HG03039 (cell line): ENCODE data around the gene EFNA5.

Source experiments
- ATAC-seq: cut with Tn5 transposase; IDR thresholded peaks from one replicate; pipeline ENCODE4 v1.9.1; 2021; ENCODE audit warnings: mild to moderate bottlenecking, moderate library complexity; ENCODE audit not compliant: unreplicated experiment

The EFNA5 gene

DNA sequence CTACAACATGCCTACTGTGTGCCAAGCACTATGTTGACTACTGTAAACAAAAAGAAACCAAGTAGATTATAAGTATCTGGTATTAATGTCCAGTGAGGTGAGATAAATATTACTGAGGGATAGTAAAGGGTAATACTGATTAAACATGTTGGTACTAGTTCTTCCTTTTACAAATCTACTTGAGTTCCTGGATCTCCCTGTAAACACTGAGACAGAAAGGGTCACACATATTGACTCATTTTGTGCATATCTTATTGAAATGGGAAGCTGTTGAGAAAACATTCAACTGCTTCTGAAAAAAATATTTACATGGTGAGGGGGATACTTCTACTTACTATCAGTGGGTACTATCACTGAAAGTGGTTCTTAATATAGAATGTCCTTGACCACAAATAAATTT, 24.3 kb downstream of the EFNA5 start:
- no peak for ATAC-seq

DNA sequence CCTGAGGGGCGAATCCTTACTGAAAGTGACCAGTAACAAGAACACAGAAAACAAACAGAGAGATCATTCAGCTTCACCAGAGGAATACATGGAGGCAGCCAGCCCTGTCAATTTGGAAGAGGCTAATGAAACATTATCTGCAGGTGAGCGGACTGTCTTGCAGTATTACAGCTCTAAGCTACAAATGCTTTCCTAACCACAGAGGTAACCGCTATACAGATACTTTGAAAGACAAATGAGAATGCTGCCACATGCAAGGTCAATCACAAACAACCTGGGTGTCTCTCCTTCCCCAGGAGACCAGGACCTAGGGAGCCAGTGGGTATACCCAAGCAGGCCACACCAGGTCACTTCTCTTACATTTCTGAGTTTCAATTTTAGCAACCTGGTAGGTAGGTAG, 30.2 kb downstream of the EFNA5 start:
- no peak for ATAC-seq

DNA sequence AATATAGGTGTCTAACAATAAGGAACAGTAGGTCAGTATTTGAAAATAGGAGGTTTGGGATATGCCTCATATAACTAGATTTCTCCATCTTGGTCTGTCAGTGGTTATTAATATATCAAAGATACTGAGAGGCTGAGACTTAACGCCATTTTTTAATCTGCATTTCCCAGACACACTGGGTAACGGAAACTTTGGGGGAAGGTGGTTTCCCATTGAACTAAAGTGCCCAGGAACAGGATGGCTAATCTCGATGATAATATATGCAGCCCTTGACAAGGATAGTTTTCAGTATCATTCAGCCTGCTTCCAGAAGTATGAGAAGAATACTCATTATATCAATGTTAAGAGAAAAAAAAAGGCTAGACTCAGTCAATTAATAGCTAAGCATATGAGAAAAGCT, 30.7 kb downstream of the EFNA5 start:
- no peak for ATAC-seq

DNA sequence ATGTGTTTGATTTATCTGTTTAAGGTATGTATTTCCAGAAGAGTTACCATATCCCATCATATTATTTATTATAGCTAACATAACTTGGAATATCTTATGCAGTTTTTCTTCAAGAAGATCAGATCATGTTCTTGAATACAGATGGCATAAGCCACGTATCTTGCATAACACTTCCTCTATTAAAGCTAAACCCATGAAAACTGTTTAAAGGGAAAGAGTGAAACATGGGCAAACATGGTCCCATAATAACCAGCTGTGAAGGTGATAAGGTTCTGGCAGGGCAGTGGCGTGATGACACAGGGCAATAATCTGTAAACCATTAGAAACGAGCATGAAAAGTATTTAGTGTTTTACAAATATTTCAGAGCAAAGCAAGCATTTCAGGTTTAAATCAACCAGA, 34.2 kb downstream of the EFNA5 start:
- no peak for ATAC-seq

DNA sequence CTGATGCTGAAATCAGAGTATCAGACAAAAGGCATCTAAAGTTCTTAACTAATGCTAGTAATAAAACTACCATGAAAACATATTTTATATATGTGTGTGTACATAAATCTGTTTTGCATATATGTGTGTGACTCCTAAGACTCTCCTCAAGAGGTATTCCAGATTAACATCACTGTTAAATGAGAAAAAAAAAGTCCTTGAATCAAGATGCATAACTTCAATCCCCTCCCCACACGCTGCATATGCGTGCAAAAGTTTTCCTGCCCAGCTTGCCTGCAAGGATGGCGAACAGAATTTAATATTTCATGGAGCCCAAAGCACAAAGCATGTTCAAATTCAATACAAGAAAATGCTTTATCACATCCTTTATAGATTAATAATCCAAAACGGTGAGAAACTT, 34.7 kb downstream of the EFNA5 start:
- ATAC-seq = no peak

DNA sequence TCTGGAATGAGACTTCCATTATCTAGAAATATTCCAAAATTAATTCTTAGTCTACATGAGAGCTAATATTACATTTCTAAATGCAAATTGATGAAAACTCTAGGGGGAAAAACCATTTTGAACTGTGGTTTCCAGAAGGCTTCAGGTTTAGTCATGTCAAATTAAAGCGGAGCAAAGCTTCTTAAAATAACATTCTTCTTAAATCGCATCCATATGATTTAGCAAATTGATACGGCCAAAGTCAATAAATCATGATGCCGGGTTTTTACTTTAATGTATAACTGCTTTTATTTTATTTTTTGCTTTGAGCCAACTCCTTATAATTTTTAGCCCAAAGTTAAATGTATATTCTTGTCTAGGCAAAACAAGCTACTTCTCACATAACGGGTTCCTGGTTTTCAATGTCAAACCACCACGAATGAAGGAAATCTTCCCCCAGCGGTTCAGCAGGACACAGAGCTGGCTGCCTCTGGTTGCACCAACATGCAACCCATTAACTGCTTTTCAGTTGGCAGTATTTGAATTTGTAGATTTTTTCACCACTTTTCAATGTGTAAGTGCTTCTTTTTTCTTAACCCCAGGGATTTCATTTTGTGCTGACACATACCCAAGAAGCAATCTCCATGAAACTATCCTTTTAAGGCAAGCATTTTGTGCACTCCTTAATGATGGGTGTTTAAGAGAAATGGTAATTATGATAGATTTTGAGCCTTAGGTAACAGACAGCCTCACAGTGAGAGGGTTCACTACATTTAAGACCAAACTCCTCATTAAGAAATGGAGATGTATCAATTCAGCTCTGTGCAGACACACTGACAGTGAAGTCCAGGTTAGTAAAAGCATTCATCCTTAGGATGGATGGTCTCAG, 35.5 kb downstream of the EFNA5 start:
- ATAC-seq = no peak

GRCh38 chr5:107633171-107633901, 37.4 kb downstream of the EFNA5 start:
- no peak for ATAC-seq

GRCh38 chr5:107631805-107632362, 38.9 kb downstream of the EFNA5 start:
- no peak for ATAC-seq

DNA sequence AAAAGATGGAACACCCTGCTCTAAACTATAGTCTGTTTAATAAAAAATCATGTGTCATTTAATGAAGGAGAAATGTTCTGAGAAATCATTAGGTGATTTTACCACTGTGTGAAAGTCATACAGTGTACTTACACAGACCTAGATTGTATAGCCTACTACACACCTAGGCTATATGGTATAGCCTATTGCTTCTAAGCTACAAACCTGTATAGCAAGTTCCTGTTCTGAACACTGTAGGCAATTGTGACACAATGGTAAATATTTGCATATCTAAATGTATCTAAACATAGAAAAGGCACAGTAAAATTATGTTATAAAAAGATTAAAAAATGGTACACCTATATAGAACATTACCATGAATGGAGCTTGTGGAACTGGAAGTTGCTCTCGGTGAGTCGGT, 40.6 kb downstream of the EFNA5 start:
- ATAC-seq = no peak

GRCh38 chr5:107624235-107624634, 46.5 kb downstream of the EFNA5 start:
- ATAC-seq = no peak

GRCh38 chr5:107621089-107621488, 49.6 kb downstream of the EFNA5 start:
- ATAC-seq = no peak

GRCh38 chr5:107619781-107620180, 51.0 kb downstream of the EFNA5 start:
- ATAC-seq = no peak

- no peak for ATAC-seq
Observed at GRCh38 chr5:107618242-107618641, 52.5 kb downstream of the EFNA5 start.

DNA sequence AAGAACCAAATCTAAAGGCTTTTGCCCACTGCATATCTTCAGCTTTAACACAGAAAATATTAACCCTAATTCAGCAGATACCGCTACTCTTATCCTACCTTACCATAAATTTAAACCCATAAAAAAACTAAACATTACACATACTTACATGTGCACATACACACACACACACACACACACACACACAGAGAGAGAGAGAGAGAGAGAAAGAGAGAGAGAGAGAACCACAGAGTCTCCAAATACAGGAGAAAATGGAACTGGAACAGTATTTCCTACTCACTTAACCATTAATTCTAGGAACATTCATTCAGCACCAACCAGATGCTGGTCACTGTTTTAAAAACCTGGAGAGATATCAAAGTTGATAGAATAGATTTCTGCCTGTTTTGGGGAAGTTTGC, 53.7 kb downstream of the EFNA5 start:
- no peak for ATAC-seq

- no peak for ATAC-seq
Observed at GRCh38 chr5:107616213-107616612, 54.5 kb downstream of the EFNA5 start.

- no peak for ATAC-seq
Observed at GRCh38 chr5:107615299-107615817, 55.4 kb downstream of the EFNA5 start.

- no peak for ATAC-seq
Observed at GRCh38 chr5:107612541-107612940, 58.2 kb downstream of the EFNA5 start.

DNA sequence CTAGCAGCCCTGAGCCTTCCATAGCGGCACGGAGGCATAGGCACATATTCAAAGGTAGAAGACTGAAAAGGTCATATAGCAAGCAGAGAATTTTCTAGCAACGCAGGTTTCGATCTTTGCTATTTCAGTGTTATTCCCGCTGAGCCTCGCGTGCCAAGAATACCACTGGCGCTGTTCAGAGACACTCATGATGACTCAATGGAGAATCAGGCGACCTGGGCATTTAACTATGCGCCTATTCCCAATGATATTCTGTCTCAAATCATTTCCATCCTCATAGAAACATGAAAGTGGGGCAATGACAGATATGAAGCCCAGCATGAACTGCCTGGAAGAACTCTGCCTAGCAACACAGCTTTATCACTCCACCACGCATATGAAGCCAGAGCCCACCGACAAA, 59.9 kb downstream of the EFNA5 start:
- no peak for ATAC-seq

DNA sequence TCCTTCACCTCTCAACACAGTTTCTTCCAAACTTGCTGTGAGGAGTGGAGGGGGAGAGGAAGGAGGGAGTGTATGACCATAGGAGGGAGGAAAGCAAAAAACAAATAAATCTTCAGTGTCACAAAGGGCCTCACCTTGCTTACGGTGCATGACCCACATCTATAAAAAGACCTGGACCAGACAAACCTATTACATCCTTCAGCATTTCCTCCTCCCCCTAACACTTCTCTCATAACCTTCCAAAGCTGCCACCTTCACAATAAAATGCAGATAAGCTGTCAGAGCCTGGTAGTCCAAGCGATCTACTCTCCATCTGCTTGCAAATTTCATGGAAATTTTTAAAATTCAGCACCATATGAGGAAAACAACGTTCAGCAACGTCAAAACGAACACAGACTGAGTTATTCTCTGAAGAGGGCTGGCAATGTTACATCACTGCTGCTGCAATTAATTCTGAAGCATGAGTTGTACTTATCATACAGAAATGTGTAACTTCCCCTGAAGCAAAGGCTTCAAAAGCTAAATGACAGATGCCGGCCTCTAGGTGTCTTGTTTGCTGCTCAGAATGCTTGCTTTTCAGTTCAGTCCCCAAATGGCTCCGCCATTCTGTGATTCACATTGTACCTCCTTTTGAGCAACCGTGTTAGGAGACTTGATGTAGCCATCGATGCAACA, 62.9 kb downstream of the EFNA5 start:
- ATAC-seq = no peak

DNA sequence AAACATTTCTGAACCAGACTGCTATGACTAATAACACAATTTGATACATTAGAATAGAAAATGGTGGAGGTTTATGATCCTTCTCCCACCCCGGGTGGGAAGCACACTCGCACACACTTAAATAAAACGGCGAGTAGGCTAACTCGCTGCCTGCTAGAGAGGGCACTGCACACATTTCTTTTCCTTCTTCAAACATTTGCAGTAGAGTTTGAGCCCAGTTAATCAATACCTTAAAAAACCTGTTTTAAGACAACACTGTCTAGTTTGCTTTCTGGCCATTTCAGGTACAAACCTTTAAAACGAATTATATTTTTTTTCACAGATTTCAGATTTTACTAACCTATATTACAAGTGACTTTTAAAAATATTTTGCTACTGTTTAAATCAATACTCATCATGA, 63.5 kb downstream of the EFNA5 start:
- no peak for ATAC-seq

- no peak for ATAC-seq
Observed at GRCh38 chr5:107605596-107606125, 65.1 kb downstream of the EFNA5 start.
